Measurements from ENCODE around the gene BCL2. TPM values are rescaled to one million over a fixed set of nuclear protein-coding genes. Genes with fewer than 3 reads are reported as not detected.

BCL2 gene
- total RNA-seq, 1 experiment from 2014 or later: 2.5 TPM

DNA sequence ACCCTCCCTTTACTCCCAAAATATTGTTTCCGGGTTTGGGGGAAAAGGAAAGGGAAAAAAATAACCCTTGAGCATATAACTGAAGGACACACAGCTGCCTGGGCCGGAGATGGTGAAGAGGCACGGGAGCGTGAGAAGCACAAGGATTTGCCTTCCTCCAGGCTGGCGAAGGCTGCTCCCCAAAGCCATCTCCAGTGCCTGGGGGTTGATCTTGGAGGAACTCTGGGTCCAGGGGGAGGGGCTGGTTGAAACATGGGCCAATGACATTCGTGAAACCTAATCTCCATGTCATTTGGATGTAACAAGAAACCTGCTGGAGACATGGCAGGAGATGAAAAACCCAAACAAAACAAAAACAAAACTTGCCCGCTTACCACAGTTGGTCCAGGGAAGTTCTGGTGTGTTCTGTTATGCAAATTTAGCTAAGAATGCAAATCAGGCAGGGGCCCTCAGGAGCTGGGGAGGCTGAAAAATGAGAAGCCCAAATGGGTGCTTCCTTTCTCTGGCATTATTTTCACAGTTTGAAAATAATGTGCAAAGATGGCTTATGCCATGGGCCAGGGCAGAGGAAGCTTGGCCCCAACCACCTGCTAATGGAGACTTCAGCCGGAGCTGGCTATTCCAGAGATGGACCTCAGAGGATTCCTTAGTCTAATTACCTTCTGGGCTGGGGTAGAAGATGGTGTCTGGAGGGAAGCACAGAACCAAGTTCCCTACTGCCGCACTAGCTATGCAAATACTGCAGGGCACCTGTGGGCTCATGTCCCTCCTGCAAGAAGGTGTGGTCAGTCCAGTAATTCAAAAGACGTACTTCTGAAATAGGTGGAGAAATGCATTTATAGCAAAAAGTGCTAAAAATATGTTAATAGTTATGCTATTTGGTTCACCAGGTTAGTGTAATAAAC, 180.9 kb downstream of the BCL2 start:
- Histone ChIP-seq H3K36me3 (ENCODE audit: control insufficient read depth in 1 of 2, insufficient read depth in 2 of 2, low read length in 2 of 2) (no peaks in the 10 kb centered on the region), H3K9me2 (ENCODE audit: insufficient read depth) (no peaks in the 10 kb centered on the region), H3K27ac (ENCODE audit: low read depth, low read length) (no peak overlapping the region), H3K9ac (ENCODE audit: low read length) (no peak overlapping the region), H3K79me2 (ENCODE audit: insufficient read depth, low read length) (no peaks in the 10 kb centered on the region), H3K27me3 (ENCODE audit: insufficient read depth, low read length) (peaks cover 7% of the 10 kb centered on the region; the same call in 1 of the 2 replicates), H4K20me1 (ENCODE audit: insufficient read depth) (no peaks in the 10 kb centered on the region), H3K4me2 (ENCODE audit: low read length) (no peak overlapping the region), H3K9me3 (ENCODE audit: control insufficient read depth in 1 of 2, insufficient read depth in 1 of 2, low read depth in 1 of 2, low read length in 2 of 2) (no peaks in the 10 kb centered on the region), H2AFZ (ENCODE audit: low read depth, low read length, poor library complexity, severe bottlenecking) (no peak overlapping the region), H3K4me3 (replicated peaks in 1 of 2; ENCODE audit: low read depth in 1 of 2, low read length in 2 of 2) (no peak overlapping the region), H3K4me1 (ENCODE audit: control insufficient read depth in 1 of 2, insufficient read depth in 2 of 2, low read length in 2 of 2) (no peaks in the 10 kb centered on the region)
- RAD21 ChIA-PET (ENCODE audit: low non-redundant PET in 1 of 2, low total read pairs in 2 of 2, uncharacterized antibody in 2 of 2, unreplicated experiment in 2 of 2): no interaction called here
- CTCF ChIA-PET: no interaction called here
- no TSS peak for BruUV-seq (replicated peaks)
- POLR2A ChIA-PET: interaction anchor here (1.0 kb wide), 1 partner anchor 32 kb away, joined by 3 read pairs; no protein-coding TSS in a partner anchor
- DNase-seq (ENCODE audit: low read depth, low spot score): no peak
- ATAC-seq: no peak
- TF ChIP-seq EGR1 (IDR thresholded peaks at IDR 0.05; ENCODE audit: low read depth) (no peak), CBX3 (IDR thresholded peaks at IDR 0.05; ENCODE audit: low read depth) (no peak), SP1 (IDR thresholded peaks at IDR 0.05; ENCODE audit: low read depth) (no peak), SIN3A (IDR thresholded peaks at IDR 0.05; ENCODE audit: low read depth) (no peak), ELF1 (IDR thresholded peaks at IDR 0.05; ENCODE audit: borderline replicate concordance, low read depth) (no peak), POLR2AphosphoS5 (IDR thresholded peaks at IDR 0.05; ENCODE audit: low read depth, low read length) (no peak), ZNF274 (IDR thresholded peaks at IDR 0.05; ENCODE audit: low read depth, low read length) (no peak), RAD21 (IDR thresholded peaks at IDR 0.05; ENCODE audit: low read depth) (no peak), YY1 (IDR thresholded peaks at IDR 0.05; ENCODE audit: extremely low read depth, insufficient replicate concordance, low read depth, low read length) (no peak), SRF (IDR thresholded peaks at IDR 0.05; ENCODE audit: low read depth) (no peak), TCF7L2 (IDR thresholded peaks at IDR 0.05; ENCODE audit: borderline replicate concordance, extremely low read depth, insufficient read depth, insufficient read length) (no peak), EZH2 (IDR thresholded peaks at IDR 0.05) (no peak), POLR2A (IDR thresholded peaks at IDR 0.05; ENCODE audit: borderline replicate concordance, extremely low read depth, insufficient read depth, insufficient read length) (no peak), ZFX (IDR thresholded peaks at IDR 0.05) (no peak), CEBPB (IDR thresholded peaks at IDR 0.05; ENCODE audit: low read depth) (no peak)
- TF ChIP-seq, protein P1, sequence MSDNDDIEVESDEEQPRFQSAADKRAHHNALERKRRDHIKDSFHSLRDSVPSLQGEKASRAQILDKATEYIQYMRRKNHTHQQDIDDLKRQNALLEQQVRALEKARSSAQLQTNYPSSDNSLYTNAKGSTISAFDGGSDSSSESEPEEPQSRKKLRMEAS (IDR thresholded peaks at IDR 0.05): no peak
- TF ChIP-seq, protein P2, sequence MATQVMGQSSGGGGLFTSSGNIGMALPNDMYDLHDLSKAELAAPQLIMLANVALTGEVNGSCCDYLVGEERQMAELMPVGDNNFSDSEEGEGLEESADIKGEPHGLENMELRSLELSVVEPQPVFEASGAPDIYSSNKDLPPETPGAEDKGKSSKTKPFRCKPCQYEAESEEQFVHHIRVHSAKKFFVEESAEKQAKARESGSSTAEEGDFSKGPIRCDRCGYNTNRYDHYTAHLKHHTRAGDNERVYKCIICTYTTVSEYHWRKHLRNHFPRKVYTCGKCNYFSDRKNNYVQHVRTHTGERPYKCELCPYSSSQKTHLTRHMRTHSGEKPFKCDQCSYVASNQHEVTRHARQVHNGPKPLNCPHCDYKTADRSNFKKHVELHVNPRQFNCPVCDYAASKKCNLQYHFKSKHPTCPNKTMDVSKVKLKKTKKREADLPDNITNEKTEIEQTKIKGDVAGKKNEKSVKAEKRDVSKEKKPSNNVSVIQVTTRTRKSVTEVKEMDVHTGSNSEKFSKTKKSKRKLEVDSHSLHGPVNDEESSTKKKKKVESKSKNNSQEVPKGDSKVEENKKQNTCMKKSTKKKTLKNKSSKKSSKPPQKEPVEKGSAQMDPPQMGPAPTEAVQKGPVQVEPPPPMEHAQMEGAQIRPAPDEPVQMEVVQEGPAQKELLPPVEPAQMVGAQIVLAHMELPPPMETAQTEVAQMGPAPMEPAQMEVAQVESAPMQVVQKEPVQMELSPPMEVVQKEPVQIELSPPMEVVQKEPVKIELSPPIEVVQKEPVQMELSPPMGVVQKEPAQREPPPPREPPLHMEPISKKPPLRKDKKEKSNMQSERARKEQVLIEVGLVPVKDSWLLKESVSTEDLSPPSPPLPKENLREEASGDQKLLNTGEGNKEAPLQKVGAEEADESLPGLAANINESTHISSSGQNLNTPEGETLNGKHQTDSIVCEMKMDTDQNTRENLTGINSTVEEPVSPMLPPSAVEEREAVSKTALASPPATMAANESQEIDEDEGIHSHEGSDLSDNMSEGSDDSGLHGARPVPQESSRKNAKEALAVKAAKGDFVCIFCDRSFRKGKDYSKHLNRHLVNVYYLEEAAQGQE (IDR thresholded peaks at IDR 0.05; ENCODE audit: low read depth): no peak
- intact Hi-C loops (cut with micrococcal nuclease): loop anchor here (10.0 kb wide), 1 partner anchor 436 kb away; no protein-coding TSS in a partner anchor
